ENCODE measurements around the gene FNBP1.

- TF ChIP-seq ZFP30 (CRISPR knock-in tag; IDR thresholded peaks at IDR 0.05) = no peak
- no peak for TF ChIP-seq ESRRG (CRISPR knock-in tag; IDR thresholded peaks at IDR 0.05)
- no peak for TF ChIP-seq GLIS3 (CRISPR knock-in tag; IDR thresholded peaks at IDR 0.05)
- TF ChIP-seq, protein P1, sequence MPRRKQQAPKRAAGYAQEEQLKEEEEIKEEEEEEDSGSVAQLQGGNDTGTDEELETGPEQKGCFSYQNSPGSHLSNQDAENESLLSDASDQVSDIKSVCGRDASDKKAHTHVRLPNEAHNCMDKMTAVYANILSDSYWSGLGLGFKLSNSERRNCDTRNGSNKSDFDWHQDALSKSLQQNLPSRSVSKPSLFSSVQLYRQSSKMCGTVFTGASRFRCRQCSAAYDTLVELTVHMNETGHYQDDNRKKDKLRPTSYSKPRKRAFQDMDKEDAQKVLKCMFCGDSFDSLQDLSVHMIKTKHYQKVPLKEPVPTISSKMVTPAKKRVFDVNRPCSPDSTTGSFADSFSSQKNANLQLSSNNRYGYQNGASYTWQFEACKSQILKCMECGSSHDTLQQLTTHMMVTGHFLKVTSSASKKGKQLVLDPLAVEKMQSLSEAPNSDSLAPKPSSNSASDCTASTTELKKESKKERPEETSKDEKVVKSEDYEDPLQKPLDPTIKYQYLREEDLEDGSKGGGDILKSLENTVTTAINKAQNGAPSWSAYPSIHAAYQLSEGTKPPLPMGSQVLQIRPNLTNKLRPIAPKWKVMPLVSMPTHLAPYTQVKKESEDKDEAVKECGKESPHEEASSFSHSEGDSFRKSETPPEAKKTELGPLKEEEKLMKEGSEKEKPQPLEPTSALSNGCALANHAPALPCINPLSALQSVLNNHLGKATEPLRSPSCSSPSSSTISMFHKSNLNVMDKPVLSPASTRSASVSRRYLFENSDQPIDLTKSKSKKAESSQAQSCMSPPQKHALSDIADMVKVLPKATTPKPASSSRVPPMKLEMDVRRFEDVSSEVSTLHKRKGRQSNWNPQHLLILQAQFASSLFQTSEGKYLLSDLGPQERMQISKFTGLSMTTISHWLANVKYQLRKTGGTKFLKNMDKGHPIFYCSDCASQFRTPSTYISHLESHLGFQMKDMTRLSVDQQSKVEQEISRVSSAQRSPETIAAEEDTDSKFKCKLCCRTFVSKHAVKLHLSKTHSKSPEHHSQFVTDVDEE (CRISPR knock-in tag; IDR thresholded peaks at IDR 0.05) = no peak
- TF ChIP-seq, protein P2, sequence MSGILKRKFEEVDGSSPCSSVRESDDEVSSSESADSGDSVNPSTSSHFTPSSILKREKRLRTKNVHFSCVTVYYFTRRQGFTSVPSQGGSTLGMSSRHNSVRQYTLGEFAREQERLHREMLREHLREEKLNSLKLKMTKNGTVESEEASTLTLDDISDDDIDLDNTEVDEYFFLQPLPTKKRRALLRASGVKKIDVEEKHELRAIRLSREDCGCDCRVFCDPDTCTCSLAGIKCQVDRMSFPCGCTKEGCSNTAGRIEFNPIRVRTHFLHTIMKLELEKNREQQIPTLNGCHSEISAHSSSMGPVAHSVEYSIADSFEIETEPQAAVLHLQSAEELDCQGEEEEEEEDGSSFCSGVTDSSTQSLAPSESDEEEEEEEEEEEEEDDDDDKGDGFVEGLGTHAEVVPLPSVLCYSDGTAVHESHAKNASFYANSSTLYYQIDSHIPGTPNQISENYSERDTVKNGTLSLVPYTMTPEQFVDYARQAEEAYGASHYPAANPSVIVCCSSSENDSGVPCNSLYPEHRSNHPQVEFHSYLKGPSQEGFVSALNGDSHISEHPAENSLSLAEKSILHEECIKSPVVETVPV (CRISPR knock-in tag; IDR thresholded peaks at IDR 0.05) = no peak
- no peak for TF ChIP-seq POU6F1 (CRISPR knock-in tag; IDR thresholded peaks at IDR 0.05; ENCODE audit: borderline replicate concordance, low read depth)
- TF ChIP-seq OSR1 (CRISPR knock-in tag; IDR thresholded peaks at IDR 0.05) = no peak
Observed at GRCh38 chr9:130010151-130010988, 32.6 kb downstream of the FNBP1 start.

Measured in SK-N-SH treated with all-trans-retinoic acid at 6 μM for 48 hours (cell line).